ENCODE measurements around the gene TUBD1.
A peak's percentile ranks its signal among the peaks of the same experiment; 100 is the strongest.
"Not testable (repeated sequence)": the region's sequence is repeated elsewhere in the genome, so short reads cannot be mapped to it uniquely, and the experiment has no call there.

TUBD1 gene

DNA sequence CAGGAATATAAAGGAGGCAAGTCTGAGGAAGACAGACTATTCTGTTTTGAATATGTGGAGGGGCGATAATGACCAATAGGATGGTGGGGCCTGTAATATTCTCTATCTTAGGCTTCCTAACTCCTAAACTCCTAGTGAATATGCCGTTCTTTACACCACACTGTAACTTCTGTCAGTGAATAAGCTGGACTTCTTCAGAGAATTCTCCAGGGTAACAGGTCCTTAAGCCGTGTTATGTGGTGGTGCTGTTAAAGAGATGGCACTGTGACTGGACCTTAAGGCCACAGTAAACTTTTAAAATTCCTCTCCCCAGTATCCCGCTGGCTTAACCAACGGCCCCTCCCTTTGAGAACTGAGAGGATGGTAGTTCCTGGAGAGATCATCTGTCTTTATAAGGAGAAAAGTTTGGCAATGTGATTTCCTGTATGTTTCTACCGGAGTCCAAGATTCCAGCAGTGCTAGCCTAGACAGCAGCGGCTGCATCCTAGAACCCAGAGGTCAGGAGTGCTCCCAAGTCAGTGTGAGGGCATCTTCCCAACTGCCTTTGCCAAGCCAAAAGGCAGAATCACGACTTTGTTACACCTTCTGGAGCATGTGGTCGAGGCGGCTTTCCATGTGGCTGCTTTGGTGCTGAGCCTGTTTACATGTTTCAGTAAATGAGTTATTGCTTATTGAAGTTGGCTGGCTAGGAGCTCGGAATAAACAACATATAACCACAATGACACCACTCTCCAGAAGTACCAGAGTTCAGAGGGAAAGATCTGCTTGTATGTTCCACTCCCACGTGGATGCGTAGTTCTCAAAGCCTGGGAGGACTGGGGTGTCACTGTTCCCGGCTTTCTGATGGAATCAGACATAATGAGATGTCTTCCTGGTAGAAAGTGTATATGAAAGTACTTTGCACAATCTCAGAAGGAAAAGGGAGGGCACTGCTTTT, 41.0 kb downstream of the TUBD1 start:
- TF ChIP-seq, protein P1, sequence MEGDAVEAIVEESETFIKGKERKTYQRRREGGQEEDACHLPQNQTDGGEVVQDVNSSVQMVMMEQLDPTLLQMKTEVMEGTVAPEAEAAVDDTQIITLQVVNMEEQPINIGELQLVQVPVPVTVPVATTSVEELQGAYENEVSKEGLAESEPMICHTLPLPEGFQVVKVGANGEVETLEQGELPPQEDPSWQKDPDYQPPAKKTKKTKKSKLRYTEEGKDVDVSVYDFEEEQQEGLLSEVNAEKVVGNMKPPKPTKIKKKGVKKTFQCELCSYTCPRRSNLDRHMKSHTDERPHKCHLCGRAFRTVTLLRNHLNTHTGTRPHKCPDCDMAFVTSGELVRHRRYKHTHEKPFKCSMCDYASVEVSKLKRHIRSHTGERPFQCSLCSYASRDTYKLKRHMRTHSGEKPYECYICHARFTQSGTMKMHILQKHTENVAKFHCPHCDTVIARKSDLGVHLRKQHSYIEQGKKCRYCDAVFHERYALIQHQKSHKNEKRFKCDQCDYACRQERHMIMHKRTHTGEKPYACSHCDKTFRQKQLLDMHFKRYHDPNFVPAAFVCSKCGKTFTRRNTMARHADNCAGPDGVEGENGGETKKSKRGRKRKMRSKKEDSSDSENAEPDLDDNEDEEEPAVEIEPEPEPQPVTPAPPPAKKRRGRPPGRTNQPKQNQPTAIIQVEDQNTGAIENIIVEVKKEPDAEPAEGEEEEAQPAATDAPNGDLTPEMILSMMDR (IDR thresholded peaks at IDR 0.05; ENCODE audit: borderline replicate concordance, control extremely low read depth, extremely low read depth, insufficient read depth, missing control alignments): no peak
- in situ Hi-C loops (cut with MboI; ENCODE audit: low sequenced_read_pairs, unreplicated experiment): no loop called here
- DNase-seq (ENCODE audit: low spot score): no peak

DNA sequence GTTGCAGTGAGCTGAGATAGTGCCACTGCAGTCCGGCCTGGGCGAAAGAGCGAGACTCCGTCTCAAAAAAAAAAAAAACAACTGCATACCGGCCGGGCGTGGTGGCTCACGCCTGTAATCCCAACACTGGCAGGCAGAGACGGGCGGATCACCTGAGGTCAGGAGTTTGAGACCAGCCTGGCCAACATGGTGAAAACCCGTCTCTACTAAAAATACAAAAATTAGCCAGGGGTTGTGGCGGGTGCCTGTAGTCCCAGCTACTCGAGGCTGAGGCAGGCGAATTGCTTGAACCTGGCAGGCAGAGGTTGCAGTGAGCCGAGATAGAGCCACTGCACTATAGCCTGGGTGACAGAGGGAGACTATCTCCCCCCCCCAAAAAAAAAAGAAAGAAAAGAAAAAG, 42.4 kb downstream of the TUBD1 start:
- DNase-seq (ENCODE audit: low spot score); in situ Hi-C loops (cut with MboI; ENCODE audit: low sequenced_read_pairs, unreplicated experiment): not testable (repeated sequence)

DNA sequence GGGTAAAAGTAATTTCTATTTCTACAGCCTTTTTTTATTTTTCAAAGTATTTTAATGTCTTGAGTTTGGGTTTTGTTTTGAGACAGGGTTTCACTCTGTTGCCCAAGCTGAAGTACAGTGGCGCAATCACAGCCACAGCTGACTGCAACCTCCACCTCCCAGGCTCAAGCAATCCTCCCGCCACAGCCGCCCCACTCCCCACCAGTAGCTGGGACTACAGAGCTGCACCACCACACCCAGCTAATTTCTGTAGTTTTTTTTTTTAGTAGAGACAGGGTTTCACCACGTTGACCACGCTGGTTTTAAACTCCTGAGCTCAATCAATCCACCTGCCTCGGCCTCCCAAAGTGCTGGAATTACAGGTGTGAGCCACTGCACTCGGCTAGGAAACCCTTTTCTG, 44.0 kb downstream of the TUBD1 start:
- TF ChIP-seq, protein P1 (IDR thresholded peaks at IDR 0.05; ENCODE audit: borderline replicate concordance, control extremely low read depth, extremely low read depth, insufficient read depth, missing control alignments): no peak
- in situ Hi-C loops (cut with MboI; ENCODE audit: low sequenced_read_pairs, unreplicated experiment): no loop called here
- DNase-seq (ENCODE audit: low spot score): no peak

DNA sequence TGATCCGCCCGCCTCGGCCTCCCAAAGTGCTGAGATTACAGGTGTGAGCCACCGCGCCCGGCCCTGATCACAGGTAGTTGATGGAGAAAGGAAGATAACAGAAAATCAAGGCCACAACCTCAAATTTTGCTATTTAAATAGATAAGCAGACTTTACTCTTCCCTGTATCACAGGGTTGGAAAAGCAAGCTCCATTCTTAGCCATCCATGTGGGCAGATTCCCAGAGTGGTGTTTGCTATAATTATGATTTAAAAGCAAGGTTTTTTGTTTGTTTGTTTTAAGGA, 44.4 kb downstream of the TUBD1 start:
- no peak for DNase-seq (ENCODE audit: low spot score)
- TF ChIP-seq, protein P1 (IDR thresholded peaks at IDR 0.05; ENCODE audit: borderline replicate concordance, control extremely low read depth, extremely low read depth, insufficient read depth, missing control alignments): no peak
- in situ Hi-C loops (cut with MboI; ENCODE audit: low sequenced_read_pairs, unreplicated experiment): no loop called here

DNA sequence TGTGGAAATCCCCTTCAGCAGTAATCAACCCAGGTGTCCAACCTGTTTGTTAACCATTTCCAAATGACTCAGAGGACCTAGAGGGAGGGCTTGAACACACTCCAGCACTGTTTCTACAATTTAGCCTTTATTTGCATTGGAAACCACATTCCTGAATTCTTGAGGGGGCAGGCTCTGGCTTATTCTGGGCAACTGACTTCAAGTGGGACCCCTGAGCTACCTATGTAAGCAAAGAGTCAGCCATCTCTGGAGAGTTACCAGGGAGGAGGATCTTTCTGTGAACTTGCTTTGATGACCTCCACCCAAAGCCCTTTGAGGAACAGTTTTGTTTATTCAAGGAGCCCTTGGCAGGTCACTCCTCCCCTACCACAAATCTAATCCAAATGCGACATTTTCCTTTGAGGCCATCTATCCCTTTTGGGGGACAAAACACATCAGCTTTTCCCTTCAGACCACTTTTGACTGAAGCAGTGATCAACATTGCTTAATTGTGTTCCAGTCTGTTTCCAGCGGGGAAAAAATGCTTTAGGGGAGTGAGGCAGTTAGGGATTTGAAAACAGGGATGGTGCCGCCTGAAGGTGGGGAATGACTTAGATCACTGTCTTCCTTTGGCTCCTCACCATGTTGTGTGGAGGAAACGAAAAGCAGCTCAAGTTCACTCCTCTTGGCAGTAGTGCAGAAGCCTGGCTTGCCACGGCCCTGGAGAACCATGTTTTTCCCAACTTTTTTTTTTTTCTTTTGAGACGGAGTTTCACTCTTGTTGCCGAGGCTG, 46.2 kb downstream of the TUBD1 start:
- TF ChIP-seq, protein P1 (IDR thresholded peaks at IDR 0.05; ENCODE audit: borderline replicate concordance, control extremely low read depth, extremely low read depth, insufficient read depth, missing control alignments): no peak
- DNase-seq (ENCODE audit: low spot score): peak; percentile 56
- in situ Hi-C loops (cut with MboI; ENCODE audit: low sequenced_read_pairs, unreplicated experiment): no loop called here

DNA sequence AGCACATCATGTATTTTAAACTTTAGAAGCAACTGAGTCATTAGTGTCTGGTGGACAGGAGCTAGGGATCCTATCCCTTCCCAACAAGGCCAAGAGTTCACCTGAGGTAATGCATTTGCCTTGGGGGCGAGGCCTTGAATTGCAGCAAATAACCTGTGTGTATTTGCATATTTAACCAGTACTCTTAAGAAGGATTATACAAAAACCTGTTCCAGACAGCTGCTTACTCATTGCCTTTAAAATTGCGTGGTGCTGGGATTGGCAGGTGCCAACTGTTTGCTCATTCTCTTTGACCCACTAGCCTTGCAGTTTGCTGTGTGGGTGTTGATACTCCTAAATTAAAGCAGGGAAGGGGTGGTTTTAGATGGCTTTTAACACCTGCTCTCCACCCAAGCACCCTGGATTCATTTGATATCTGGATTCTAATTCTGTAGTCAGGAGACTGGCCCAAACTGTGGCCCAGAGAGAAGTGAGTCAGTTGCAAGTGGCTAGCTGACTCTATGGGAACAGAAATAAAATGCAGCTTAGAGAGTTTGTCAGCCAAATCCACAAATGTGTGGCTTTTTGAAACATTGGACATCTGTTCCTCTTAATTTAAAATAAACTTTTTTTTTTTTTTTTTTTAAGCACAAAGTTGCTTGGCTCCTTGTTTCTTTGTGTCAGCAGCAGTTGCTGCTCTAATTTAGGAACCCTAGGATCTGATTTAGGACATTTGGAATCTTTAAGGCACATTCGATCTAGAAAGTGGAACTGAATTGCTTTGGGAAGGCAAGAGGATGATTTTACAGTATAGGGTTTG, 46.9 kb downstream of the TUBD1 start:
- DNase-seq (ENCODE audit: low spot score): no peak
- TF ChIP-seq, protein P1 (IDR thresholded peaks at IDR 0.05; ENCODE audit: borderline replicate concordance, control extremely low read depth, extremely low read depth, insufficient read depth, missing control alignments): no peak
- in situ Hi-C loops (cut with MboI; ENCODE audit: low sequenced_read_pairs, unreplicated experiment): no loop called here
